ENCODE measurements around the gene TBX1. TPM values are rescaled to one million over a fixed set of nuclear protein-coding genes. Genes with fewer than 3 reads are reported as not detected.

The TBX1 gene
- total RNA-seq, 1 donor from 2014 or later: 24.2 TPM

GRCh38 chr22:19802001-19802893 lies 41.7 kb downstream of the TBX1 start:
- no peak for DNase-seq (ENCODE audit: extremely low spot score, unreplicated experiment)
- Mint-ChIP-seq H3K4me3 (ENCODE audit: unreplicated experiment) (no peak overlapping the region), H3K9me3 (ENCODE audit: unreplicated experiment) (no peaks in the 10 kb centered on the region), H3K27me3 (ENCODE audit: unreplicated experiment) (no peaks in the 10 kb centered on the region), H3K36me3 (ENCODE audit: unreplicated experiment) (peaks cover 2% of the 10 kb centered on the region), H3K27ac (ENCODE audit: unreplicated experiment) (no peak overlapping the region), H3K4me1 (ENCODE audit: unreplicated experiment) (peaks cover 38% of the 10 kb centered on the region)
- TF ChIP-seq CTCF (IDR thresholded peaks at IDR 0.05): no peak

- Mint-ChIP-seq H3K9me3 (ENCODE audit: unreplicated experiment) (no peaks in the 10 kb centered on the region), H3K36me3 (ENCODE audit: unreplicated experiment) (peaks cover 2% of the 10 kb centered on the region), H3K27ac (ENCODE audit: unreplicated experiment) (no peak overlapping the region), H3K4me1 (ENCODE audit: unreplicated experiment) (peaks cover 38% of the 10 kb centered on the region), H3K27me3 (ENCODE audit: unreplicated experiment) (no peaks in the 10 kb centered on the region), H3K4me3 (ENCODE audit: unreplicated experiment) (no peak overlapping the region)
- no peak for DNase-seq (ENCODE audit: extremely low spot score, unreplicated experiment)
- TF ChIP-seq CTCF (IDR thresholded peaks at IDR 0.05): no peak
These were observed 42.5 kb downstream of the TBX1 start for GRCh38 chr22:19802894-19803735.

GRCh38 chr22:19803736-19804267 lies 43.2 kb downstream of the TBX1 start:
- Mint-ChIP-seq H3K36me3 (ENCODE audit: unreplicated experiment) (peaks cover 2% of the 10 kb centered on the region), H3K27me3 (ENCODE audit: unreplicated experiment) (no peaks in the 10 kb centered on the region), H3K4me3 (ENCODE audit: unreplicated experiment) (no peak overlapping the region), H3K4me1 (ENCODE audit: unreplicated experiment) (peaks cover 38% of the 10 kb centered on the region), H3K9me3 (ENCODE audit: unreplicated experiment) (no peaks in the 10 kb centered on the region), H3K27ac (ENCODE audit: unreplicated experiment) (no peak overlapping the region)
- no peak for TF ChIP-seq CTCF (IDR thresholded peaks at IDR 0.05)
- DNase-seq (ENCODE audit: extremely low spot score, unreplicated experiment): no peak

- Mint-ChIP-seq H3K27me3 (ENCODE audit: unreplicated experiment) (no peaks in the 10 kb centered on the region), H3K9me3 (ENCODE audit: unreplicated experiment) (no peaks in the 10 kb centered on the region), H3K27ac (ENCODE audit: unreplicated experiment) (no peak overlapping the region), H3K4me3 (ENCODE audit: unreplicated experiment) (no peak overlapping the region), H3K36me3 (ENCODE audit: unreplicated experiment) (peaks cover 2% of the 10 kb centered on the region), H3K4me1 (ENCODE audit: unreplicated experiment) (peaks cover 26% of the 10 kb centered on the region)
- TF ChIP-seq CTCF (IDR thresholded peaks at IDR 0.05): no peak
- DNase-seq (ENCODE audit: extremely low spot score, unreplicated experiment): no peak
These were observed 45.2 kb downstream of the TBX1 start for GRCh38 chr22:19805821-19806212.
